ENCODE results near the gene FAF1. TPM values are rescaled to one million over a fixed set of nuclear protein-coding genes. Genes with fewer than 3 reads are reported as not detected.

FAF1 gene
- total RNA-seq, 4 donors from 2014 or later: 72.0 to 107 (median 92.0) TPM

DNA sequence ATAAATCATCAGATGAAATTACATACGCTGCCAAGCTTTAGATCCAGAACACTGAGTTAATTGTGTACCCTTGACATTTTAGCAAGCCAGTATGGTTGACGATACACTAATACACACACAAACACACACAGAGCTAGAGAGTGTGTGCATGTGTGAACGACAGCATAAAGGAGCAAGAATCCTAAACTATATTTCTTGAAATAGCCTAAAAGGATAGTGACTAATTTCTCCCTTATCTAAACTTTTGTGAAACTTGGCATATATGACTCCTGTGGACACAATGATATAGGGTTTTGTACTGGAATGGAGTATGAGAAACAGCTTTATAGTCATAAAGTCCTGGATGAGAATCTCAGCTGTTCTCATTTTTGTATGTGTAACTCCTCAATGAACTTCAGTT, 471.7 kb downstream of the FAF1 start:
- no peak overlapping the region for H3K4me3 ChIP-seq
- H3K27ac ChIP-seq: no peak overlapping the region
- intact Hi-C loops (cut with DNase I; ENCODE audit: low total_unique reads): no loop called here
- DNase-seq: no peak
- no peaks in the 10 kb centered on the region for H3K9me3 ChIP-seq
- H3K36me3 ChIP-seq: peaks cover 0 to 29% of the 10 kb centered on the region in 2 donors
- no peaks in the 10 kb centered on the region for H3K27me3 ChIP-seq
- TF ChIP-seq CTCF (IDR thresholded peaks at IDR 0.05 in 4 of 5, conservative IDR thresholded peaks at IDR 0.05 in 1 of 5) (no peak), POLR2A (IDR thresholded peaks at IDR 0.05) (no peak)
- H3K4me1 ChIP-seq: no peaks in the 10 kb centered on the region
- no peak for ATAC-seq
- in situ Hi-C loops (cut with MboI; ENCODE audit: low sequenced_read_pairs in 4 of 4): no loop called here

GRCh38 chr1:50487725-50488124, 472.3 kb downstream of the FAF1 start:
- H3K9me3 ChIP-seq: no peaks in the 10 kb centered on the region
- peaks cover 0 to 29% of the 10 kb centered on the region in 2 donors for H3K36me3 ChIP-seq
- no peaks in the 10 kb centered on the region for H3K4me1 ChIP-seq
- intact Hi-C loops (cut with DNase I; ENCODE audit: low total_unique reads) (no loop called here), in situ Hi-C loops (cut with MboI; ENCODE audit: low sequenced_read_pairs in 4 of 4) (no loop called here)
- no peak for ATAC-seq
- TF ChIP-seq CTCF (IDR thresholded peaks at IDR 0.05 in 4 of 5, conservative IDR thresholded peaks at IDR 0.05 in 1 of 5): no peak
- no peak for TF ChIP-seq POLR2A (IDR thresholded peaks at IDR 0.05)
- H3K27me3 ChIP-seq: no peaks in the 10 kb centered on the region
- DNase-seq: no peak
- no peak overlapping the region for H3K4me3 ChIP-seq
- H3K27ac ChIP-seq: no peak overlapping the region

- DNase-seq (no peak), ATAC-seq (no peak)
- in situ Hi-C loops (cut with MboI; ENCODE audit: low sequenced_read_pairs in 4 of 4) (no loop called here), intact Hi-C loops (cut with DNase I; ENCODE audit: low total_unique reads) (no loop called here)
- Histone ChIP-seq H3K9me3 (no peaks in the 10 kb centered on the region), H3K4me3 (no peak overlapping the region), H3K27me3 (no peaks in the 10 kb centered on the region), H3K4me1 (no peaks in the 10 kb centered on the region), H3K36me3 (no peaks in the 10 kb centered on the region), H3K27ac (no peak overlapping the region)
- TF ChIP-seq CTCF (IDR thresholded peaks at IDR 0.05 in 4 of 5, conservative IDR thresholded peaks at IDR 0.05 in 1 of 5) (no peak), POLR2A (IDR thresholded peaks at IDR 0.05) (no peak)
Observed at GRCh38 chr1:50481142-50481736, 478.8 kb downstream of the FAF1 start.

- Histone ChIP-seq H3K27ac (no peak overlapping the region), H3K4me3 (no peak overlapping the region), H3K27me3 (no peaks in the 10 kb centered on the region), H3K36me3 (peaks cover 3 to 21% of the 10 kb centered on the region in 2 donors), H3K4me1 (no peaks in the 10 kb centered on the region), H3K9me3 (no peaks in the 10 kb centered on the region)
- in situ Hi-C loops (cut with MboI; ENCODE audit: low sequenced_read_pairs in 4 of 4): no loop called here
- intact Hi-C loops (cut with DNase I; ENCODE audit: low total_unique reads): no loop called here
- TF ChIP-seq POLR2A (IDR thresholded peaks at IDR 0.05) (no peak), CTCF (IDR thresholded peaks at IDR 0.05 in 4 of 5, conservative IDR thresholded peaks at IDR 0.05 in 1 of 5) (no peak)
- ATAC-seq (no peak), DNase-seq (no peak)
Observed at GRCh38 chr1:50476800-50477199, 483.3 kb downstream of the FAF1 start.
